ENCODE measurements around the gene CELF5.

Gene CELF5

GRCh38 chr19:3243819-3244700 lies 19.6 kb downstream of the CELF5 start:
- WGBS, 2 donors (ENCODE audit: extremely low coverage in 2 of 2, insufficient read length in 2 of 2, insufficient replicate concordance in 1 of 2) = no CpG with 5 or more reads among the region's 23 CpGs
- Histone ChIP-seq H2BK15ac (ENCODE audit: low read length) (no peak overlapping the region), H3K4me2 (ENCODE audit: insufficient read depth, low read length, poor library complexity, severe bottlenecking) (no peak overlapping the region), H3K4me1 (ENCODE audit: control insufficient read depth in 2 of 2, insufficient read depth in 1 of 2, low read depth in 1 of 2, low read length in 2 of 2) (peaks cover 0 to 4% of the 10 kb centered on the region in 2 donors), H2BK5ac (ENCODE audit: low read length) (no peak overlapping the region), H3K14ac (ENCODE audit: low read length) (no peak overlapping the region), H3K9ac (ENCODE audit: low read depth, low read length, poor library complexity) (peak overlapping the region; percentile 84), H3K18ac (ENCODE audit: low read length) (no peak overlapping the region), H3K79me1 (ENCODE audit: low read depth, low read length) (peaks cover 7% of the 10 kb centered on the region), H3K36me3 (replicated peaks in 1 of 2; ENCODE audit: control insufficient read depth in 2 of 2, insufficient read depth in 2 of 2, low read length in 2 of 2) (peaks cover 0 to 7% of the 10 kb centered on the region in 2 donors), H4K91ac (ENCODE audit: low read depth, low read length, poor library complexity) (no peak overlapping the region), H3K27ac (replicated peaks; ENCODE audit: low read length) (no peak overlapping the region), H2AFZ (ENCODE audit: low read length) (no peak overlapping the region), H3K4me3 (ENCODE audit: low read length in 2 of 2) (peak overlapping the region in 1 of 2 donors; percentile 71), H2AK5ac (ENCODE audit: low read depth, low read length) (no peak overlapping the region), H2BK120ac (ENCODE audit: low read depth, low read length) (no peak overlapping the region), H3K4ac (ENCODE audit: low read length) (no peak overlapping the region), H3K9me3 (replicated peaks in 1 of 2; ENCODE audit: control insufficient read depth in 2 of 2, insufficient read depth in 1 of 2, low read depth in 1 of 2, low read length in 2 of 2) (peaks cover 0 to 12% of the 10 kb centered on the region in 2 donors), H4K8ac (ENCODE audit: low read depth, low read length) (no peak overlapping the region), H3K27me3 (ENCODE audit: control insufficient read depth in 3 of 3, insufficient read depth in 3 of 3, low read depth in 1 of 3, low read length in 3 of 3) (peaks cover 0 to 4% (median 0%) of the 10 kb centered on the region in 3 experiments), H3K23ac (ENCODE audit: low read depth, low read length, poor library complexity) (peak overlapping the region; percentile 1), H2BK12ac (ENCODE audit: low read length) (no peak overlapping the region)
- peak; percentile 70 for DNase-seq (ENCODE audit: low spot score)

- H4K8ac ChIP-seq (ENCODE audit: low read depth, low read length) = no peak overlapping the region
- no peak overlapping the region for H3K4ac ChIP-seq (ENCODE audit: low read length)
- H3K36me3 ChIP-seq (replicated peaks in 1 of 2; ENCODE audit: control insufficient read depth in 2 of 2, insufficient read depth in 2 of 2, low read length in 2 of 2) = peaks cover 0 to 7% of the 10 kb centered on the region in 2 donors
- DNase-seq (ENCODE audit: low spot score) = no peak
- H2BK15ac ChIP-seq (ENCODE audit: low read length) = no peak overlapping the region
- no peak overlapping the region for H2AK5ac ChIP-seq (ENCODE audit: low read depth, low read length)
- H3K9ac ChIP-seq (ENCODE audit: low read depth, low read length, poor library complexity) = peak overlapping the region; percentile 84
- H4K91ac ChIP-seq (ENCODE audit: low read depth, low read length, poor library complexity) = peak overlapping the region; percentile 34
- H3K23ac ChIP-seq (ENCODE audit: low read depth, low read length, poor library complexity) = peak overlapping the region; percentile 3
- no peak overlapping the region for H2BK12ac ChIP-seq (ENCODE audit: low read length)
- H2BK5ac ChIP-seq (ENCODE audit: low read length) = no peak overlapping the region
- H3K27ac ChIP-seq (replicated peaks; ENCODE audit: low read length) = no peak overlapping the region
- H3K79me1 ChIP-seq (ENCODE audit: low read depth, low read length) = peaks cover 7% of the 10 kb centered on the region
- H3K9me3 ChIP-seq (replicated peaks in 1 of 2; ENCODE audit: control insufficient read depth in 2 of 2, insufficient read depth in 1 of 2, low read depth in 1 of 2, low read length in 2 of 2) = peaks cover 0 to 12% of the 10 kb centered on the region in 2 donors
- H2AFZ ChIP-seq (ENCODE audit: low read length) = no peak overlapping the region
- no peak overlapping the region for H3K4me2 ChIP-seq (ENCODE audit: insufficient read depth, low read length, poor library complexity, severe bottlenecking)
- peak overlapping the region in 1 of 2 donors; percentile 71 for H3K4me3 ChIP-seq (ENCODE audit: low read length in 2 of 2)
- H3K14ac ChIP-seq (ENCODE audit: low read length) = no peak overlapping the region
- no peak overlapping the region for H2BK120ac ChIP-seq (ENCODE audit: low read depth, low read length)
- WGBS, 2 donors (ENCODE audit: extremely low coverage in 2 of 2, insufficient read length in 2 of 2, insufficient replicate concordance in 1 of 2) = no CpG with 5 or more reads among the region's 9 CpGs
- H3K27me3 ChIP-seq (ENCODE audit: control insufficient read depth in 3 of 3, insufficient read depth in 3 of 3, low read depth in 1 of 3, low read length in 3 of 3) = peaks cover 0 to 4% (median 0%) of the 10 kb centered on the region in 3 experiments
- no peak overlapping the region for H3K18ac ChIP-seq (ENCODE audit: low read length)
- peaks cover 0 to 5% of the 10 kb centered on the region in 2 donors for H3K4me1 ChIP-seq (ENCODE audit: control insufficient read depth in 2 of 2, insufficient read depth in 1 of 2, low read depth in 1 of 2, low read length in 2 of 2)
These were observed 20.6 kb downstream of the CELF5 start for GRCh38 chr19:3245050-3245449.

- peaks cover 0 to 12% of the 10 kb centered on the region in 2 donors for H3K36me3 ChIP-seq (replicated peaks in 1 of 2; ENCODE audit: control insufficient read depth in 2 of 2, insufficient read depth in 2 of 2, low read length in 2 of 2)
- no peak overlapping the region for H3K27ac ChIP-seq (replicated peaks; ENCODE audit: low read length)
- no peak overlapping the region for H2BK15ac ChIP-seq (ENCODE audit: low read length)
- peaks cover 7% of the 10 kb centered on the region for H3K79me1 ChIP-seq (ENCODE audit: low read depth, low read length)
- no peak overlapping the region for H3K4ac ChIP-seq (ENCODE audit: low read length)
- no peak overlapping the region for H2BK120ac ChIP-seq (ENCODE audit: low read depth, low read length)
- no peak overlapping the region for H3K14ac ChIP-seq (ENCODE audit: low read length)
- peaks cover 0 to 5% of the 10 kb centered on the region in 2 donors for H3K4me1 ChIP-seq (ENCODE audit: control insufficient read depth in 2 of 2, insufficient read depth in 1 of 2, low read depth in 1 of 2, low read length in 2 of 2)
- no peak overlapping the region for H2BK5ac ChIP-seq (ENCODE audit: low read length)
- H2AK5ac ChIP-seq (ENCODE audit: low read depth, low read length) = no peak overlapping the region
- H3K9ac ChIP-seq (ENCODE audit: low read depth, low read length, poor library complexity) = no peak overlapping the region
- H3K9me3 ChIP-seq (replicated peaks in 1 of 2; ENCODE audit: control insufficient read depth in 2 of 2, insufficient read depth in 1 of 2, low read depth in 1 of 2, low read length in 2 of 2) = peaks cover 3 to 20% of the 10 kb centered on the region in 2 donors
- no peak overlapping the region for H3K23ac ChIP-seq (ENCODE audit: low read depth, low read length, poor library complexity)
- no peak overlapping the region for H4K91ac ChIP-seq (ENCODE audit: low read depth, low read length, poor library complexity)
- H3K4me3 ChIP-seq (ENCODE audit: low read length in 2 of 2) = no peak overlapping the region
- H3K18ac ChIP-seq (ENCODE audit: low read length) = no peak overlapping the region
- H2BK12ac ChIP-seq (ENCODE audit: low read length) = no peak overlapping the region
- H3K4me2 ChIP-seq (ENCODE audit: insufficient read depth, low read length, poor library complexity, severe bottlenecking) = no peak overlapping the region
- no peak overlapping the region for H2AFZ ChIP-seq (ENCODE audit: low read length)
- H4K8ac ChIP-seq (ENCODE audit: low read depth, low read length) = no peak overlapping the region
- H3K27me3 ChIP-seq (ENCODE audit: control insufficient read depth in 3 of 3, insufficient read depth in 3 of 3, low read depth in 1 of 3, low read length in 3 of 3) = peaks cover 0 to 4% (median 0%) of the 10 kb centered on the region in 3 experiments
- no CpG with 5 or more reads among the region's 14 CpGs for WGBS, 2 donors (ENCODE audit: extremely low coverage in 2 of 2, insufficient read length in 2 of 2, insufficient replicate concordance in 1 of 2)
- DNase-seq (ENCODE audit: low spot score) = no peak
These were observed 24.4 kb downstream of the CELF5 start for GRCh38 chr19:3248728-3249326.

DNA sequence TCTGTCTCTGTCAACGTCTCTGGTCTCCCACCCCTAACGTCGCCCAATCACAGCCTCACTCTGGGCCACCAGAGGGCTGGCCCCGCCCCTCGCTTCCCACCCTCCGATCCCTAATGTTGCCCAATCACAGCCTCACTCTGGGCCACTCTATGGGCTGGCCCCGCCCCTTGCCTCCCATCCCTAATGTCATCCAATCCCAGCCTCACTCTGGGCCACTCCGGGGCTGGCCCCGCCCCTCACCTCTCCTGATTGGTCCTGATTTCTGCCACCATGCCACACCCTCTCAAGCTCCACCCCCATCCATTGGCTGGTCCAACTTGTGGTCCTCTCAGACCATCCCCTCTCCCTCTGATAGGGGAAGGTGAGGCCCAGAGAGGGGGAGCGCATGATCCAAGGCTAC lies 24.9 kb downstream of the CELF5 start:
- WGBS, 2 donors (ENCODE audit: extremely low coverage in 2 of 2, insufficient read length in 2 of 2, insufficient replicate concordance in 1 of 2) = no CpG with 5 or more reads among the region's 10 CpGs
- peaks cover 0 to 8% of the 10 kb centered on the region in 2 donors for H3K36me3 ChIP-seq (replicated peaks in 1 of 2; ENCODE audit: control insufficient read depth in 2 of 2, insufficient read depth in 2 of 2, low read length in 2 of 2)
- no peak overlapping the region for H2BK15ac ChIP-seq (ENCODE audit: low read length)
- H3K18ac ChIP-seq (ENCODE audit: low read length) = no peak overlapping the region
- no peak overlapping the region for H2BK12ac ChIP-seq (ENCODE audit: low read length)
- H2AFZ ChIP-seq (ENCODE audit: low read length) = no peak overlapping the region
- no peak for DNase-seq (ENCODE audit: low spot score)
- H4K91ac ChIP-seq (ENCODE audit: low read depth, low read length, poor library complexity) = no peak overlapping the region
- H4K8ac ChIP-seq (ENCODE audit: low read depth, low read length) = no peak overlapping the region
- H2AK5ac ChIP-seq (ENCODE audit: low read depth, low read length) = no peak overlapping the region
- no peak overlapping the region for H3K9ac ChIP-seq (ENCODE audit: low read depth, low read length, poor library complexity)
- peaks cover 0 to 2% of the 10 kb centered on the region in 2 donors for H3K4me1 ChIP-seq (ENCODE audit: control insufficient read depth in 2 of 2, insufficient read depth in 1 of 2, low read depth in 1 of 2, low read length in 2 of 2)
- H3K27me3 ChIP-seq (ENCODE audit: control insufficient read depth in 3 of 3, insufficient read depth in 3 of 3, low read depth in 1 of 3, low read length in 3 of 3) = peaks cover 0 to 4% (median 0%) of the 10 kb centered on the region in 3 experiments
- H3K79me1 ChIP-seq (ENCODE audit: low read depth, low read length) = peaks cover 3% of the 10 kb centered on the region
- H3K4me2 ChIP-seq (ENCODE audit: insufficient read depth, low read length, poor library complexity, severe bottlenecking) = no peak overlapping the region
- H2BK5ac ChIP-seq (ENCODE audit: low read length) = no peak overlapping the region
- no peak overlapping the region for H3K27ac ChIP-seq (replicated peaks; ENCODE audit: low read length)
- no peak overlapping the region for H3K4ac ChIP-seq (ENCODE audit: low read length)
- H3K23ac ChIP-seq (ENCODE audit: low read depth, low read length, poor library complexity) = peak overlapping the region; percentile 58
- H3K14ac ChIP-seq (ENCODE audit: low read length) = no peak overlapping the region
- no peak overlapping the region for H2BK120ac ChIP-seq (ENCODE audit: low read depth, low read length)
- peaks cover 3 to 17% of the 10 kb centered on the region in 2 donors for H3K9me3 ChIP-seq (replicated peaks in 1 of 2; ENCODE audit: control insufficient read depth in 2 of 2, insufficient read depth in 1 of 2, low read depth in 1 of 2, low read length in 2 of 2)
- H3K4me3 ChIP-seq (ENCODE audit: low read length in 2 of 2) = no peak overlapping the region
